ENCODE data around the gene WIPI1. TPM values are rescaled to one million over a fixed set of nuclear protein-coding genes. Genes with fewer than 3 reads are reported as not detected.

WIPI1 gene
- total and polyA plus RNA-seq, 2 of the 13 experiments (the other 11 are each of a cell fraction or from before 2014, with no cell fraction given) = 29.4 to 141 TPM

DNA sequence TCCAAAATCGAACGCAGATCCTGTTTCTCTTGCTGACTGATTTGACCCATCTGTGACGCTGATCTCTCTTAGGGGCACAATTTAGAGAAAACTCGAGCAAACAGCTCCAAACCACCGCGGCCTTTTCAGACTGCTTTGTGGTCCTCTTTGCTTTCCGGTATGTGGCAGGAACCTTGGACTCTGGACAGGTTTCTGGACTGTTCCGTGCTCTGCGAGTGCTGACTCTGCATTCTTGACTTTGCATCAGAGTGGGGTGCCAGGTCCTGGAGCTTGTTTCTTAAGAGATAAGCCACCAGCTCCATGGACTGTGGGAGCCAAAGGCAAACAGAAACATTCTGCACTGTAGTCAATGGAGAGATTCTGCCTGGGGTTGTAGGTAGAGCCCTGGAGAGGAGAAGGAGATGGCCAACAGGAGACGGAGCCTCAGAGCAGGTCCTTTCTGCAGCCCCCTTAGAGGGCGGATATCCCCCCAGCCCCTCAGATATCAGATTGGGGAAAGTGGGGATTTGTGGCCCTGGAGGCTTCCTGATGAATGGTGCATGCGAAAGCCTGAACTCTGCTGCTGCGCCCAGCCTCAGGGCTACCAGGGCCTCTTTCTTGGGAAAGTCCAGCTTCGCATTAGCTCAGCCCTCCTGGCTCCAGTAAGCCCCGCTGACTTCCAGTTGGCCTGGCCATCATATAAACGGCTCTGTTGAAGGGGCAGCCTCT lies 65.6 kb downstream of the WIPI1 start (continued):
- TF ChIP-seq, protein P1, sequence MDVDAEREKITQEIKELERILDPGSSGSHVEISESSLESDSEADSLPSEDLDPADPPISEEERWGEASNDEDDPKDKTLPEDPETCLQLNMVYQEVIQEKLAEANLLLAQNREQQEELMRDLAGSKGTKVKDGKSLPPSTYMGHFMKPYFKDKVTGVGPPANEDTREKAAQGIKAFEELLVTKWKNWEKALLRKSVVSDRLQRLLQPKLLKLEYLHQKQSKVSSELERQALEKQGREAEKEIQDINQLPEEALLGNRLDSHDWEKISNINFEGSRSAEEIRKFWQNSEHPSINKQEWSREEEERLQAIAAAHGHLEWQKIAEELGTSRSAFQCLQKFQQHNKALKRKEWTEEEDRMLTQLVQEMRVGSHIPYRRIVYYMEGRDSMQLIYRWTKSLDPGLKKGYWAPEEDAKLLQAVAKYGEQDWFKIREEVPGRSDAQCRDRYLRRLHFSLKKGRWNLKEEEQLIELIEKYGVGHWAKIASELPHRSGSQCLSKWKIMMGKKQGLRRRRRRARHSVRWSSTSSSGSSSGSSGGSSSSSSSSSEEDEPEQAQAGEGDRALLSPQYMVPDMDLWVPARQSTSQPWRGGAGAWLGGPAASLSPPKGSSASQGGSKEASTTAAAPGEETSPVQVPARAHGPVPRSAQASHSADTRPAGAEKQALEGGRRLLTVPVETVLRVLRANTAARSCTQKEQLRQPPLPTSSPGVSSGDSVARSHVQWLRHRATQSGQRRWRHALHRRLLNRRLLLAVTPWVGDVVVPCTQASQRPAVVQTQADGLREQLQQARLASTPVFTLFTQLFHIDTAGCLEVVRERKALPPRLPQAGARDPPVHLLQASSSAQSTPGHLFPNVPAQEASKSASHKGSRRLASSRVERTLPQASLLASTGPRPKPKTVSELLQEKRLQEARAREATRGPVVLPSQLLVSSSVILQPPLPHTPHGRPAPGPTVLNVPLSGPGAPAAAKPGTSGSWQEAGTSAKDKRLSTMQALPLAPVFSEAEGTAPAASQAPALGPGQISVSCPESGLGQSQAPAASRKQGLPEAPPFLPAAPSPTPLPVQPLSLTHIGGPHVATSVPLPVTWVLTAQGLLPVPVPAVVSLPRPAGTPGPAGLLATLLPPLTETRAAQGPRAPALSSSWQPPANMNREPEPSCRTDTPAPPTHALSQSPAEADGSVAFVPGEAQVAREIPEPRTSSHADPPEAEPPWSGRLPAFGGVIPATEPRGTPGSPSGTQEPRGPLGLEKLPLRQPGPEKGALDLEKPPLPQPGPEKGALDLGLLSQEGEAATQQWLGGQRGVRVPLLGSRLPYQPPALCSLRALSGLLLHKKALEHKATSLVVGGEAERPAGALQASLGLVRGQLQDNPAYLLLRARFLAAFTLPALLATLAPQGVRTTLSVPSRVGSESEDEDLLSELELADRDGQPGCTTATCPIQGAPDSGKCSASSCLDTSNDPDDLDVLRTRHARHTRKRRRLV (CRISPR knock-in tag; IDR thresholded peaks at IDR 0.05) = 0 out of 2 replicates have a peak, but pooled peaks have one; percentile 38
- TF ChIP-seq REL (CRISPR knock-in tag; conservative IDR thresholded peaks at IDR 0.05) = no peak
- no peak for TF ChIP-seq ZNF10 (CRISPR knock-in tag; IDR thresholded peaks at IDR 0.05; ENCODE audit: borderline replicate concordance, low read depth)
- no peak for TF ChIP-seq ISX (CRISPR knock-in tag; conservative IDR thresholded peaks at IDR 0.05)
- TF ChIP-seq ZBTB3 (CRISPR knock-in tag; IDR thresholded peaks at IDR 0.05; ENCODE audit: borderline replicate concordance, low read depth) = peak; percentile 64; the same call in 1 of the 2 replicates
- peak; percentile 43; the same call in 1 of the 2 replicates for TF ChIP-seq NFIC (IDR thresholded peaks at IDR 0.05; ENCODE audit: low read length)
- peak; percentile 30 to 43; a peak in 1 of 4 replicates for TF ChIP-seq HMGXB4 (CRISPR knock-in tag; IDR thresholded peaks at IDR 0.05; ENCODE audit: borderline replicate concordance in 1 of 2, low read depth in 1 of 2)
- TF ChIP-seq ZNF143 (CRISPR knock-in tag; IDR thresholded peaks at IDR 0.05) = no peak
- TF ChIP-seq ZNF44 (CRISPR knock-in tag; IDR thresholded peaks at IDR 0.05) = no peak
- peak; percentile 88 for TF ChIP-seq RCOR2 (CRISPR knock-in tag; IDR thresholded peaks at IDR 0.05)
- TF ChIP-seq, protein P2, sequence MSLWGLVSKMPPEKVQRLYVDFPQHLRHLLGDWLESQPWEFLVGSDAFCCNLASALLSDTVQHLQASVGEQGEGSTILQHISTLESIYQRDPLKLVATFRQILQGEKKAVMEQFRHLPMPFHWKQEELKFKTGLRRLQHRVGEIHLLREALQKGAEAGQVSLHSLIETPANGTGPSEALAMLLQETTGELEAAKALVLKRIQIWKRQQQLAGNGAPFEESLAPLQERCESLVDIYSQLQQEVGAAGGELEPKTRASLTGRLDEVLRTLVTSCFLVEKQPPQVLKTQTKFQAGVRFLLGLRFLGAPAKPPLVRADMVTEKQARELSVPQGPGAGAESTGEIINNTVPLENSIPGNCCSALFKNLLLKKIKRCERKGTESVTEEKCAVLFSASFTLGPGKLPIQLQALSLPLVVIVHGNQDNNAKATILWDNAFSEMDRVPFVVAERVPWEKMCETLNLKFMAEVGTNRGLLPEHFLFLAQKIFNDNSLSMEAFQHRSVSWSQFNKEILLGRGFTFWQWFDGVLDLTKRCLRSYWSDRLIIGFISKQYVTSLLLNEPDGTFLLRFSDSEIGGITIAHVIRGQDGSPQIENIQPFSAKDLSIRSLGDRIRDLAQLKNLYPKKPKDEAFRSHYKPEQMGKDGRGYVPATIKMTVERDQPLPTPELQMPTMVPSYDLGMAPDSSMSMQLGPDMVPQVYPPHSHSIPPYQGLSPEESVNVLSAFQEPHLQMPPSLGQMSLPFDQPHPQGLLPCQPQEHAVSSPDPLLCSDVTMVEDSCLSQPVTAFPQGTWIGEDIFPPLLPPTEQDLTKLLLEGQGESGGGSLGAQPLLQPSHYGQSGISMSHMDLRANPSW (CRISPR knock-in tag; IDR thresholded peaks at IDR 0.05; ENCODE audit: borderline replicate concordance) = peak; percentile 57; the same call in 1 of the 2 replicates

All from HepG2 (cell line).